ENCODE data around the gene CDC42BPG.

CDC42BPG gene

DNA sequence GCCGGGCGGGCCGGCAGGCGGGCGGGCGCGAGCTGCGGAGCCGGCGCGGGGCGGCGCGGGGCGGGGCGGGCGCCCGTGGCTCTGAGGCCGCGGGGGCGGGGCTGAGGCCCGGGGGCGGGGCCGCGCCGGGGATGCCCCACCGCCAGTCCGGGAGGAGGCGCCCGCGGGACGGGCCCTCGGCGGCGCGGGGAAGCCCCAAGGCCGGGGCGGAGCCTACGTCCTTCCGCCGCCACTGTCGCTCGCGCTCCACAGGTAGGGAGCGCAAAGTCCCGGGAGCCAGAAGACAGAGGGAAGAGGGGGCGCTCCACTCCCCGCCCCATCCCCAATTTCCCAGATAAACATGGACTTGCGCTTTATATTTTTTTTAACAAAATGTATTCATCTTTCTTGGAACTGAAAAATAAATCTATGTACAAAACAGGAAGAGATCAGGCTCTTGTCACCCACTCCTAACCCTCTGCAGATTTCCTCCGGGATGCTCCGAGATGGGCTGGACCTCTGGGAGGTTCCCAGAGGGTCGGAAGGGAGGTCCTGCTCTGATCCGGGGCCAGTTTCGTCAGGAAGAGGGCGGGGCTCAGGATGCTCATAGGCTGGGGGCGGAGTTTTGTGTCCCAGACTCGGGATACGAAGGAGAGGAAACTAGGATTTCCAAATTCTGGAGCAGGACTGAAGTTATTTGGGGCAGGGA, 41.2 kb downstream of the CDC42BPG start, which contains the start of gene MAP4K2:
TSS of gene MAP4K2 (minus strand) at position 57 of the 688 bp plus-strand sequence. CDS start 65 bp downstream, outside the sequence.
- FAIRE-seq: no peak

DNA sequence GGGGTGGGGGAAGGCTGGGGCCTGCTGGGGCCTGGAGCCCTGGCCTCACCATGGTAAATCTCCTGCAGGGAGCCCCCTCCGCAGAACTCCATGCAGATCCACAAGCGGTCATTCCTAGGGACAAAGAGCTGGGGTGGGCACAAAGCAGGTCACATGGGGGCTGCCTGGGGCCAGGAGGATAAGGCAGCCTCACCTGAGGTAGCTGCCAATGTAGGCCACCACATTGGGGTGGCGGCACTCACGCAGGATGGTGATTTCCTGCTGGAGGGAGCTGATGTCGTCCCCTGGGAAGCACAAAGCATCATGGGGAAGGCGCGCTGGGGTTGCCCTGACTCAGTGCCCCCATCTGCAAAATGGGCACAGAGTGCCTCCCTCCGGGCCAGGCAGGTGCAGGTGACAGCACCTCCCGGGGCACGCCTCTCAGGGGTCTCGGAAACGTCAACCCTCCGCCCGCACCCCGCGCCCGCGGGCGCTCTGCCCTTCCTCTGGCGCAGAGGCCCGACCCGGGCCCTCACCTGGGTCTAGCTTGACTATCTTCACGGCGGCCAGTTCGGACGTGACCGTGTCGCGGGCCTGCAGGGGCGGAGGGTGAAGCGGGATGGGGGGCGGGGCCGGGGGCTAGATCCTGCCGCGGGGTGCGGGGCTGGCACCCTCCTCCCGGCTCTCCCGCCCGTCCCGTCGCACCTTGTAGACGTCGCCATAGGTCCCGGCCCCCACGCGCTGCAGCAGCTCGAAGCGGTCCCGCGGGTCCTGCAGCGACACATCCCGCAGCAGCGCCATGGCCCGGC, 41.9 kb downstream of the CDC42BPG start:
- FAIRE-seq: no peak

DNA sequence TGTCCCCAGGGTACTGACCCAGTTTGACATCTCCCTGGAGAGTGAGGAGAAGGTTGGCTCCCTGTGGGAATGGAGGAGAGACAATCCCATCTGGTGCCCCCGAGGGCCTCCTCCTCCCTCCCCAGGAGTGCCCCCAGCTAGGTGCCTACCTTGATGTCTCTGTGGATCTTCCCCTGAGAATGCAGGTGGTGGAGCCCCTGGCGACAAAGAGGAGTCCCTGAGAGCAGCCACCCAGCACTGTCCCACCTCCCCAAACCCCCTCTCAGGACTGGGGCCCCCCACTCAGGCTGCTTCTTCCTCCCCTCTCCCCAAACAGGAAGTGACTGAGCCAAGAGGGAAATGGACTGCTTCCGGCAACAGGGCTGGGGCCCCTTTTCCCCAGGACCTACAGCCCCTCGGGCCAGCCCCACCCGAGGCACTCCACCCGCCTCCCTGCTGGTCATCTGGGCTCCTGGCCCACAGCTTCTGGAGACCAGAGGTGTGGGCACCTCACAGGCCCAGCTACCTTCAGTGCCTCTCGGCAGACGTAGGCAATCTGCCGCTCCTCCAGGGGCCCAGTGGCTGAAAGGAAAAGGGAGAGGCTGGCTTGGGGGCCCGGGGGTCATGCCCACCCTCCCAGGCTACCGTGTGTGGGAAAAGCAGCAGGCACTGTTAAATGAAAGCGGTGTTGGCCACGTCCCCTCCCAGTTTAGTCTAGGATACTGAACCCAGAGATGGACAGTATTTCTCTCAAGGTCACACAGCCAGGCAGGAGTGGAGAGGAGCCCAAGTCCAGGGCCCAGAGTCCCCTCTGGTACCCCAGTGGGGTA, 42.7 kb downstream of the CDC42BPG start:
- FAIRE-seq: no peak

DNA sequence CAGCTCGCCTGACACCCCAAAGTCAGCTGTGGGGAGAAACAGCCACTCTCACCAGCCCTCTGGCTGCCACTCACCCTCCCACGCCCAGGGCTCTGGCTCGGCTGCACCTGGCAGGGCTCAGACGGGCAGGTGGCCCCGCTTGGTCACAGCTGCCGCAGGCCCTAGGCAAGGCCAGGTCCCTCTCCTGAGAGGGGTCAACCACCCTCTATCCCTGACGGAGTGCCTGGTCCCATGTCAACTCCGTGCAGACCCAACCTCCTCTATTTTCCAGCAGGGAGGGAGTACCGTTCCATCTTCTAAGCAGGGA, 43.3 kb downstream of the CDC42BPG start:
- FAIRE-seq: no peak

DNA sequence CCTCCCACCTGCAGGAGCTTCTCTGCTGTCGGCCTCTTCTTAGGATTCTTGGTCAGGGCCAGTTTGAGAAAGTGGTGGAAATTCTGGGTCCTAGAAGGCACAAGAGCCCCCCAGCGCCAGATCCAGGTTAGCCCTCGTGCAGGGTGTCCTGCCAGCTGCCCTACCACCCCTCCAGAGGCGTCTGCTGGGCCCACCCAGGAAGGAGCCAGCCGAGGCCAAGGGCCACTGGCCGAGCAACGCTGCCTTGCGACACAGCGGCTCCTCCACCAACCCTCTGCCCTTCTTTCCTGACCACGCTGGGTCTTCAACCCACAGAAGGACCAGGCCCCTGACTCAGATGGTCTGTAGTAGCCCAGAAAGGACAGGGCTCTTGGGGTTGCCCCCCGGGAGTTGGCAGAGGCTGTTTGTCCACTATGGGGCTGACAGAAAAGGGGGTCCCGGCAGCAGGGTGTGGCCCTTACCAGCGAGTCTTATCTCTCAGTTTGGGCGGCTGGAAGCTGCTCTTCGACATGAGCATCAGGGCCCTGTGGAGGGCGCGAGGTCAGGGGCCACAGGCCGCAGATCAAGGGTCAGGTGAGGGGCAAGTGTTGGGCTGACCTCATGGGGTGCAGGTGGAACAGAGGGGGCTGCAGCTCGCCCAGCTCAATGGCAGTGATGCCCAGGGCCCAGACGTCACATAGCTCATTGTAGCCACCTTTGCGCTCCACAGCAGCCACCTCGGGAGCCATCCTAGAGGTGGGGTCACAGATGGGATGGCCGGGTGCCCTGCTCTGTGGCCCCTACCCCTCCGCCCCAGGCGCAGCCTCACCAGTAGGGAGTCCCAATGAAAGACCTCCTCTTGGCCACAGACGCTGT, 43.9 kb downstream of the CDC42BPG start:
- FAIRE-seq: no peak

DNA sequence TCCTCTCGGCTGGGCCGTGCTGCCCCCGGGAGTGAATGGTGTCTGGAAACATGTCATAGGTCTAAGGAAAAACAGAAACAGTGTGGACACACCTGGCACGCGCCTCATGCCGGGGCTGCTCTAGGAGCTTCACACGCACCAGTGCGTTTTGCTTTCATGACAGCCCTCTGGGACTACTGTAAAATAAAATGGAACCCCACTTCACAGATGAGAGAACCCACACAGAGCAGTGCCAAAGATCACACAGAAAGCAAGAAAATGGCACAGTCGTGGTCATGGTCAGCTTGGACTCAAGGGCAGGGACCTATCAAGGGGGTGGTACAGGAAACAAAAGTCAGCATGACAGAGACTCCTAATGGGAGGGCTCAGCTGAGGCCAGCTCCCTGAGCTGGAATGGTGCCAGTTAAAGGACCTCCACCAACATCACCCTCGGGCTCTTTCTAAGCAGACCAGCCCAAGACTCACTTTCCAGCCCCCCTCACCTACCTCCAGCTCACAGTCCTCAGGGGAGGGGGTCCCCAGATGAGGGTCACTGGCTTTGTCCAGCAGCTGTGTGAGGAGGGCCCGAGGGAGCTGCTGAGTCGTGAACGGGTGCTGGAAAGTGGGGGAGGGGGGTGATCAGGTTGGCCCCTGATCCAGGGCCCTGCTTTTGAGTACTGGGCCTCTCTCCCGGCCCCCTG, 44.7 kb downstream of the CDC42BPG start:
- FAIRE-seq: no peak

DNA sequence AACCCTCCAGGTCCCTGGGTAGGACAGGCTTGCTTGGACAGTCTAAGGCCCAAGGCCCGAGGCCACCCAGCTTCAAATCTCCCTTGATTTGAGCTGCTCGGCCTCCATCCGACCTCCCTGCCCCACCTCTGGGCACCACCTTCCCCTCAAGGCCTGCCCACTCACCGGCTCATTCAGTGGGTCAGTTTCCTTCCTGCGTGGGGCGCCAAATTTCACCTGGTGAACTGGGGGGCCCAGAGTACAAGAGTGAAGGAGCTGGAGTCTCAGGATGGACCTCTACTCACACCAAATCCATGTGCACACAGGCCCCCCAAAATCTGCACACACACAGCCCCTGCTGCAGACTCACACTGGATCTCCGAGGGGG, 45.2 kb downstream of the CDC42BPG start:
- FAIRE-seq: no peak

DNA sequence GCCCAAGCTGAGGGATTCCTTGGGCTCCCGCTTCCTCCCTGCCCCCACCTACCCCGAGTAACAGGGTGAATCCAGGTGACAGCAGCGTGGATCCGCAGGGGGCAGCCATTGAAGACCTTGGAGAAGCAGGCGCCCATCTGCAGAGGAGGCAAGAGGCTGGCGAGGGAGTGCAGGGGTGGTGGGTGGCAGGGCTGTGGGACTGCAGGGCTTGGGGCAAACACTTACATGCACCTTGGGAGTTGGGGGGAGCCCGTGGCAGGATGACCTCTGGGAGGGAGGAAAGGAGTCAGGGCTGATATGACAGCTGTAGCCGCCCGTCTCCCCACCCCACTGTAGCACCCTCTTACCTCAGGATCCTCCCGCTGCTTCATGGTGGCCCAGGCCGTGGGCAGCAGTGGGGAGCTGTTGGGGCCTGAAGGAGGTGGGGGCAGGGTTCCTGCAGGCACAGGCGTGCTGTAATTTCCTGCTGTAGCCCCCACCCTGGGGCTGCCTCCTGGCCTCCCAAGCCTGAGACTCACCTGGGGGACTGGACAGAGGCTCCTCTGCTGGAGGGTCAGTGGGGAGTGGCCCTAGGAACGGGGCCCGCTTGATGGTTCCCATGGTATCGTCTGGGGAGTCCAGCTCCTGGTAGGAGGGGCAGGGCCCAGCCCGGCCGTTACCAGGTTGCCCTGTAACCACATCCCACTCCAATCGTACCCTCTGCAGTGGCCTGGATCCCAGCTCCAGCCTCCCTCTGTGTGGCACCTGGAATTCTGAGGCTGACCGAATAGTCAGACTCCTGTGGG, 47.5 kb downstream of the CDC42BPG start:
- no peak for FAIRE-seq

DNA sequence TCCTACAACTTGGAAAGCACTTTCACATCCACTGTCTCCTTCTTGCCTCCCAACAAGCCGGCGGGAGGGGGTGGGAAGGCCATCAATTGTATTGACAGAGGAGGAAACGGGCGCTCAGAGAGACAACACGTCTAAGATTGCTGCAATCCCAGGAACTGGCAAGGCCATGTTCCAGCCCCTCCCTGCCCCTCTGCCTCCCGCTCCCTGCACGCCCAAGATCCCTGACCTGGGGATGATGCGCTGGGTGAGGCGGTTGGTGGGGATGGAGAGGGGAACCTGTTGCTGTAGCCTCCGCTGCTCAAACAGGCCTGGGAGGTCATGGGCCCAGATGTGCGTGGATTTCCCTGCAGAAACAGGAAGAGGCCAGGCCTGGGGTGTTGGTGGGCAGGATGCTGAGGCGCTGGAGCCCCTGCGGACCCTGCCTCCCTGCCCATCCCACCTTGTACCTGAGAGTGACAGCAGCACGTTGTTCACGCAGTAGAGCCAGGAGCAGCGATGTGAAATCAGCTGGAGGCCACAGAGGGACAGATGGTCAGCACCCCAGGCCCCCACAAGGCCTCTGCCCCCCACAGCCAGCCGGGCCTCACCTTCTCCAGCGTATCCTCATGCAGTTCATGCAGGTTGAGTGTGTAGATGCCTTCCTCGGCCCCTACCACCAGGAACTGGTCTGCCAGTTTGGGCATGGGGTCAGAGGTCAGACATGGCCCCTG, 48.3 kb downstream of the CDC42BPG start:
- no peak for FAIRE-seq

DNA sequence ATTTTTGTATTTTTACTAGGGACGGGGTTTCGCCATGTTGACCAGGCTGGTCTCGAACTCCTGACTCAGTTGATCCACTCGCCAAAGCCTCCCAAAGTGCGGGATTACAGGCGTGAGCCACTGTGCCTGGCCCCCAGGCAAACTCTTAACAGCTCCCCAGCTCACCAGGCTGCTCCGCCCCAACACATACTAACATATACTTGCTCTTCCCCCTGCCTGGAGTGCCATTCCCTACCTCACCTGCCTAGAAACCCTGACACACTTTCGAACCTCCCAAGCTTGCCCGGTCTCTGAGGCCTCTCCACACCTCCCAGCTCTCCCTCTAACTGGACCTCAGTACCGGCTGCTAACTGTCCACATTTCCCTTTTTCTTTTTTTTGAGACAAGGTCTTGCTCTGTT, 49.9 kb downstream of the CDC42BPG start:
- FAIRE-seq: no peak

DNA sequence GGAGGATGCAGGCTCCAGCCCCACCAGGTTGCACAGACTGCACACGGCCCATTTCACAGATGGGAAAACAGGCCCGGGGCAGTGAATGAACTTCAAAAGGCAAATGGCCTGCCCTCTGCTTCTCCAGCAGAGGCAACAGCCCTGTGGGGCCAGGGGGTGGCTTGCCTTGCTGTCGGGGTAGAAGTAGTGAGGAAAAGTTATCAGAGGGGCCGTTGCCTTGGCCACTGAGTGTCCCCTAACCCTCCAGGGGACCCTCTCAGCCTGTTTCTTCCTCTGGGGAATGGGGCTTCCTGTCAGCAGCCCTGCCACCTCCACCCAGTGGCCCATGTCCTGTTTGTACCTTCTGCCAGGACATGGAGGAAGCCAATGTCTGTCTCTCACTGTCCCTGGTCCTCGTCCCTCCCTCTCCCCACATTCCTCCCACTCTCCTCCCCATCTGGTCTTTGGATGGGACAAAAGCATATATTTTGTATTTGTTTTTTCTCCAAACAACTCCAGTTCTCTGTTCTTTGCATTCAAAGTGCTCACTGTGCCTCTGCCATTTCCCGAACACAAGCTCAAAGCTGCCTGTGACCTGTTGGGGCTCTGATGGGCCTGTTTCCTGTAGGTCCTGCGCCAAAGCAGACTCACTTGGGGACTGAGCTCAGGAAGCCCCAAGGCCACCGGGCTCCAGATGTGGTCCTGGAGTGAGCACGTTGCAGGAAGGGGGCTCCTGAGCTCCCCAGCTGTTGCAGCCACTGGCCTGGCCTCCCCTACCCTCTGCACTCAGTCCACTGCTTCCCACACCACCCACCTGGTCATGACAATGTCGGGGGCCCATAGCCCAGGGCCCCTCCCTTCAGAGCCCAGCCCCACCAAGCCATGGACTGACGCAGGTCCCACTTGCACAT, 50.9 kb downstream of the CDC42BPG start:
- no peak for FAIRE-seq

DNA sequence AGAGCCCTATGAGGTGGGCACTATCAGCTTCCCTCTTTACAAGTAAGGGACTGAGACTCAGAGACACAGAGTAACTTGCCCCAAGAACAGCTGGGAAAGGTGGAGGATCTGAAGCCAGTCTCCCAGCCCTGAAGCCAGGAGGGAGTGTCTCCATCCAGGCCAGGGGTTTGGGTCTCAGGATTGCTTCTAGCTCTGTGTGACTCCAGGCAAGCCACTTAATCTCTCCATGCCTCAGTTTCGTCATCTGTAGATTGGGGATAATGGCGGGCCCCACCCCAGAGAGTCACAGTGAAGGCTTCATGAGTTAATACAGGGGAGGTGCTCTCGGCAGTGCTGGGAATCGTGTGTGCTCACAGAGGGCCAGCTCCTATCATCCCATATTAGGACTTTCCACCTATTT, 52.0 kb downstream of the CDC42BPG start:
- no peak for FAIRE-seq

DNA sequence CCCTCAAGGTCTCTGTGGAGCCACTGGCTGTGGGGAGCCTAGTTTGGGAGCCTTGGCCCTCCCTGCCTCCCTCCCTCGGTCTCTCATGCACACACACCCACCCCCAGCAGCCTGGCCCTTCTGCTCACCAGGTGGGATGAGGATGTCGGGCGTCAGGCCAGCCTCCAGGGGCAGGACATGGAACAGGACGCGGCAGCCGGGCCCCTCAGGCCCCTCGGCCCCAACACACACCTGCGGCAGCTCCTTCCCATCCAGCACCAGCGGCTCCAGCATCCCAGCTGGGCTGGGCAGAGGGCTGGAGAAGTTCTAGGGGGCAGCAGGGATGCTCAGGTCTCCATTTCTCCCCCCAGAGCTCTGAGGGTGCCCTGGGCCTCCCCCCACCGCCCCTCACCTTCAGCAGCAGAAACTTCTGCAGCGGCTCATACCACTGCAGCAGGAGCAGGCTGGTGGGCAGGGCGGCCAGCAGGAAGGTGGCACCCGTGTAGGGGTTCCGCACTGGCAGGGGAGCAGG, 52.6 kb downstream of the CDC42BPG start:
- FAIRE-seq: no peak

DNA sequence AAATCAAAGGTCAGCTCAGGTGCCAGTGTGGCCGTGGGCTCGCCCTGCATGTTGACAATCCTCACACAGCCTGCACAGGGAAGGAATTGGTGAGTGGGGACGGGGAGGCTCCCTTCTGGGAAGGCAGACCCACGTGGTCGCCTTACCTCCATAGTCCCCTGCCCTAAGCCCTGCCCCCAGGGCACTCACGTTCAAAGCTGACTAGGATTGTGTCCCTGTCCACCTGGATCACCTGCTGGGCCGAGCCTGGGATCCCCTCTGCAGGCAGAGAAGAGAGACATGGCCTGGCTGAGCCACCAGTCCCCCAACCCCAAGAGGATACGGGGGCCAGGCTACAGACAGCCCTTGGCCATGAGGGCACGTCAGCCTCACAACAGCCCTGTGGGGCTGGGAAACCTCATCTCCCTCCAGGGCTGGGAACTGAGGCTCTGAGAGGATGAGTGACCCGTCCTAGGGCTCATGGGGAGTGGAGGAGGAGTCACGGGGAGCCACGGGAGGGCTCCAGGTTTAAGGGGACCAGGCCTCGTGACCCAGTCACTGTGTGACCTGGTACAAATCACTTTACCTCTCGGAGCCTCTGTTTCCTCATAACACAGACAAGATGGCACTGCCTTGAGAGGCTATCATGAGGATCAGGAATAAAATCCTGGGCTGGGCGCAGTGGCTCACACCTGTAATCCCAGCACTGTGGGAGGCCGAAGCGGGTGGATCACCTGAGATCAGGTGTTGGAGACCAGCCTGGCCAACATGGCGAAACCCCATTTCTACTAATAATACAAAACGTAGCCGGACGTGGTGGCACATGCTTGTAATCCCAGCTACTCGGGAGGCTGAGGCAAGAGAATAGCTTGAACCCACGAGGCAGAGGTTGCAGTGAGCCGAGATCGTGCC, 54.0 kb downstream of the CDC42BPG start:
- no peak for FAIRE-seq

DNA sequence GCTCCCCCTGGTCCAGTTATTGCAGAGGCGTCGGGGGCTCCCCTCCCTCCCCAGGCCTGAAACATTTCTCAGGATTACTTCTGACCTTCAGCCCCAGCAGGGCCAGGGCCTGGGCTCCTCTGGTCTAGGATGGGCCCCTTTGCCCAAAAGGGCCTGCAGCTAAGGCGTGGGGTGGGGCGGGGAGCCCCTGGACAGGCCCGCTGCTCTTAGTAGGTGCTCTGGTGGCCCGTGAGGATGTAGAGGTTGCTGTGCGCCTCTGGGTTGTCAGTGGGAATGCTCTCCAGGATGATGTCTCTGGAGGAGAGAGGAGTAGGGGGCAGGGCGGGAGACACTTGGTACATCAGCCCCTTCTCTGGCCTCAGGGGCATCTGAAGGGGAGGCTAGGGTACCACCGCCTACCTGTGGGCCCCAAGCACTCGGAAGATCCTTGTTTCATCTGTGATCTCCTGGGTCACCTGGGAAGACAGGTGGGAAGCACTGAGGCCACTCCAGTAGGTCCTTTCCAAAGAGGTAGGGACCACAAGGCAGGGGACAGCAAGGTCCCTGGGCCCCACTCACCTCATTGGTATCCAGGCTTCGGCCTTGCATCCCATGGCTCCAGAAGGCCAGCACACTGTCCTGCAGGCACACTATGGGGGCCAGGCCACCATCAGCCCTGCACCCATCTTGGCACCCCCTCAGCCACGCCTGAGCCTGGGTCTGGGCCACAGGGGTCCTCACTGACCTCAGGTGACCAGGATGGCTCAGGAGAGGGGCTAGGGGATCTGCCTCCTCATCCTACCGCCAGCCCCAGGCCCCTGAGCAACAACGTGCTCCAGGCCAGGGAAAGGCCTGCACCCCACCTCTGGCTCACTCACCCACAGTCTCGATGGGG, 54.9 kb downstream of the CDC42BPG start:
- no peak for FAIRE-seq

DNA sequence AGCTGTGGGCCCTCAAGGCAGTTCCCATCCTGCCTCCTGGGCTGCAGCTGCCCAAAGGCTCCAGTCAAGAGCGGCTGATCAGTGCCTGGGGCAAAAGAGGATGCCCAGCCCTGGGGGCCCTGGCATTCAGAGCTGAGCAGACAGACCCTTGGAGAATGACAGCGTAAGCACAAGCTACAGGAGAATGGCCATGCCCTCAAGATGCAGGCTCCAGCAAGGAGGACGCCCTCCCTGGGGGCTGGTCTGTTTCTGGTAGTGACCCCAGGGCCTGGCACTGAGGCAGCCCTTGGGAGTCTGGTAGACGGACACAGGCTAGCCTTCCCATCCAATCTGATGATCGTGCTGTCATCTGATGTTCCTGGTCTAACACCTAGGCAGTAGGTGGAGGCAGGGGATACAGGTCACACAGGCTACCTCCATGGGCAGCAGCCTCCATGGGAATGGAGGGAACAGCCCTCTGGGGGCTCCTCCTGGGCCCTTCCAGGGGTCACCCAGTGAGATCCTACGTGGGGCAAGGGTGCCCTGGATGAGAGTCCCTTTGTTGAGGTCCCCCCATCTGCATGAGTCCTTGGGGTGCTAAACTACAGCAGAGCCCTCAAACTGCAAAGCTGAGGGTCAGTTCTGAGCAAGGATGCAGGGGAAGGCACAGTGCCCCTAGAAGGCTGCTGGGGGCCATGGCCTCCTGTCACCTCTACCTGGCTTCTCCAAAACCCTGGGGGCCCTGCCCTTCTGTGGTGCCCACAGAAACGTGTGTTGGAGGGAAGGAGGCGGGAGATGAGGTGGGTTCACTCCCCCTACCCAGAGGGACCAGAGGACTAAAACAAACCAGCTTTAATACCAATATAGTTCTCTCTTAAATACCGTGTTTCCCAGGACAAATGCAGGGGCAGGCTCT, 55.9 kb downstream of the CDC42BPG start:
- no peak for FAIRE-seq
